Omental fat pad (tissue), 4 donors: ENCODE results near the gene CHRNB2. TPM values are rescaled to one million over a fixed set of nuclear protein-coding genes. Genes with fewer than 3 reads are reported as not detected.
"Not testable (repeated sequence)": the region's sequence is repeated elsewhere in the genome, so short reads cannot be mapped to it uniquely, and the experiment has no call there.

Source experiments
- ATAC-seq: fragments of 150-250 bp; one replicate; pipeline ENCODE4 v1.9.1; 2016; ENCODE audit warnings: mild to moderate bottlenecking, moderate library complexity; ENCODE audit not compliant: low FRiP score
- DNase-seq: peaks from one replicate; pipeline ENCODE4 v3.0.0-alpha.2; 2019; ENCODE audit warnings: low spot score
- CTCF ChIP-seq, 3 donors: fragments of 450-650 bp; IDR thresholded peaks; one replicate each; pipeline ENCODE4 v1.5.1; 2016 to 2017; ENCODE audit warnings: antibody characterized with exemption in 3 of 3, mild to moderate bottlenecking in 3 of 3, moderate library complexity in 2 of 3
- total RNA-seq, 4 donors: library from RNA; depleted of rRNA; stranded (reverse); fragments of >200 nt; gene quantifications; one replicate each; pipeline ENCODE4 v1.1.0, GENCODE V29; 2016

CHRNB2 gene
- total RNA-seq, 4 donors from 2014 or later = 0.09 to 0.50 (median 0.12) TPM; not detected in 1

GRCh38 chr1:154529308-154529707, 38.3 kb upstream of the CHRNB2 start:
- ATAC-seq = no peak
- DNase-seq = no peak
- TF ChIP-seq CTCF (IDR thresholded peaks at IDR 0.05) = no peak

GRCh38 chr1:154531950-154532349, 35.6 kb upstream of the CHRNB2 start:
- DNase-seq, ATAC-seq: not testable (repeated sequence)

- no peak for TF ChIP-seq CTCF (IDR thresholded peaks at IDR 0.05)
- no peak for ATAC-seq
- no peak for DNase-seq
Measured at GRCh38 chr1:154533952-154534844, 33.4 kb upstream of the CHRNB2 start.

- DNase-seq (no peak), ATAC-seq (no peak)
- TF ChIP-seq CTCF (IDR thresholded peaks at IDR 0.05) = no peak
Measured at GRCh38 chr1:154536570-154536969, 31.0 kb upstream of the CHRNB2 start.

GRCh38 chr1:154539486-154540483, 27.8 kb upstream of the CHRNB2 start:
- DNase-seq = no peak
- no peak for TF ChIP-seq CTCF (IDR thresholded peaks at IDR 0.05)
- ATAC-seq = no peak

GRCh38 chr1:154541231-154541630, 26.3 kb upstream of the CHRNB2 start:
- ATAC-seq (no peak), DNase-seq (no peak)
- TF ChIP-seq CTCF (IDR thresholded peaks at IDR 0.05) = no peak
